NCI-H446 (cell line): ENCODE data around the gene ARPC1A.
A peak's percentile ranks its signal among the peaks of the same experiment; 100 is the strongest.
"Not testable (repeated sequence)": the region's sequence is repeated elsewhere in the genome, so short reads cannot be mapped to it uniquely, and the experiment has no call there.

Experiments used
- DNase-seq, 2 experiments: peaks; one replicate each; lab custom pipeline; 2025; lab: John Stamatoyannopoulos, UW

The ARPC1A gene

GRCh38 chr7:99325592-99326407 is at the start of gene ARPC1A:
Gene ARPC1A (plus strand): TSS chr7:99325898. CDS start chr7:99333354, 7,456 bp downstream.
- peak; percentile 62 to 92 for DNase-seq

DNA sequence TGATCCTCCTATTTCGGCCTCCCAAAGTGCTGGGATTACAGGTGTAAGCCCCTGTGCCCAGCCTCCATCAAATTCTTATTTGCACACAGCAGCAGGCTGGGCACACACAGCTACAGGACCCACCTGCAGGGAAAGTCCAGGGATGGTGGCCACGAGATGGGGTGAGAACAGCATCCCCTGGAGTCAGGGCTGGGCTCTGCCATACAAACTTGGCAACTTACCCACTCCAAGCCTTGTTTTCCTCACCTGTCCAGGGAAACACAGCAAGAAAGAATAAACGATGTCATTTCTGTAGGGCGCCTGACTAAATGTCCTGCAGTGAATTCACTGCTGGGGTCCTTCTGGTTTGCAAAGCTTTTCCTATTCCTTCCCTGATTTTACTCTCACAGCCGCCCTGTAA is 47.5 kb upstream of the ARPC1A start:
- DNase-seq = no peak

- DNase-seq = not testable (repeated sequence)
Measured at GRCh38 chr7:99284165-99284564, 41.5 kb upstream of the ARPC1A start.

DNA sequence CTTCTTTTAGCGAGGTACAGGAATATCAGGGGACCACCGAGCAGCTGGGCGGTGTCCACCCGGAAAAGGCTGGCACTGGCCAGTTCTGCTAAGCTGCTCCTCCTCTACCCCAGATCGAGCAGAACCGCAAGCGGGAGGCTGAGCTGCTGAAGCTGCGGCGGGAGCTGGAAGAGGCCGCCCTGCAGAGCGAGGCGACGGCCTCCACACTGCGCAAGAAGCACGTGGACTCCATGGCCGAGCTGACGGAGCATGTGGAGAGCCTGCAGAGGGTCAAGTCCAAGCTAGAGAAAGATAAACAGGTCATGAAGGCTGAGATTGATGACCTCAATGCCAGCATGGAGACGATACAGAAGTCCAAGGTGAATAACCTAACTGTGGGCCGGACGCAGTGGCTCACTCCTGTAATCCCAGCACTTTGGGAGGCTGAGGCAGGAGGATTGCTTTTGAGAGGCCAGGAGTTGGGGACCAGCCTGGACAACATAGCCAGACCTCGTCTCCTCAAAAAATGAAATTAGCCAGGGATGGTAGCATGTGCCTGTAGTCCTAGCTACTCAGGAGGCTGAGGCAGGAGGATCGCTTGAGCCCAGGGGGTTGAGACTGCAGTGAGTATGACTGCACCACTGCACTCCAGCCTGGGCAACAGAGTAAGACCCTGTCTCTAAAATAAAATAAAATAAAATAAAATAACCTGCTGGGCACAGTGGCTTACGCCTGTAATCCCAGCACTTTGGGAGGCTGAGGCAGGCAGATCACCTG is 37.7 kb upstream of the ARPC1A start:
- DNase-seq = no peak

DNA sequence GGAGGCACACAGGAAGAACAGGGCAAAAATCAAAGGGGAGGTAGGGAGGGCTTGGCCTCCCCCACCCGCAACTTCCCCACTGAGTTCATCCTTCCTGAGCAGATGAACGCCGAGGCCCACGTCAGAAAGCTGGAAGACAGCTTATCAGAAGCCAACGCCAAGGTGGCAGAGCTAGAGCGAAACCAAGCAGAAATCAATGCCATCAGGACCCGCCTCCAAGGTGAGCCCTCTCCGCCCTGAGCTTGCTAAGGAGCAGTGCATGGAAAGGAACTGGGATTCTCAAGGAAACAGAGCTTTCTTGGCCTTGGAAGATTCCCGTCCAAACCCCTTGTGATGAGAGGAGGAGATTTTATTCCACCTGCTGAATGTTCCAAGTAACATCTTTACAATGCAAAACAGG is 36.5 kb upstream of the ARPC1A start:
- DNase-seq = no peak

GRCh38 chr7:99290148-99290547 is 35.5 kb upstream of the ARPC1A start:
- not testable (repeated sequence) for DNase-seq

DNA sequence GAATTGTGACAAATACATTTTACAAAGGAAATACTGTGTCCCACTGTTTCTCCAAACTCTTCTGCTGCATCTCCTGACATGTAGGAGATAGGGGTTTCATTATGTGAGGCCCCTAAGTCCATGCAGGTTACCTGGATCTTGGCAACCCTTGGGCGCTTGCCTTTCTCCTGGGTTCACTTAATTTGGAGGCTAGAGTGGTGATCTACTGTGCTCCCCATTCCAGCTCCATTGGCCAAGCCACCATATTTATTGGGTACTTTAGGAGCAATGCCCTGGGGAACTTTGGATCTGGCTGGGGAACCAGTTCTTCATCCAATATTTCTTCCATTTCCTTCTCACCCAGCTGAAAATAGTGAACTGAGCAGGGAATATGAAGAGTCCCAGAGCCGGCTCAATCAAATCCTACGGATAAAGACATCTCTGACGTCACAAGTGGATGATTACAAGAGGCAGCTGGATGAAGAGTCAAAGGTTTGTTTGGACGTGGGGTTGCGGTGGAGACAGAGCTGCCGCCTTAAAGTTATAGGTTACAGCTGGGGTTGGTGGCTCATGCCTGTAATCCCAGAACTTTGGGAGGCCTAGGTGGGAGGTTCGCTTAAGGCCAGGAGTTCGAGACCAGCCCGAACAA is 34.6 kb upstream of the ARPC1A start:
- no peak for DNase-seq

DNA sequence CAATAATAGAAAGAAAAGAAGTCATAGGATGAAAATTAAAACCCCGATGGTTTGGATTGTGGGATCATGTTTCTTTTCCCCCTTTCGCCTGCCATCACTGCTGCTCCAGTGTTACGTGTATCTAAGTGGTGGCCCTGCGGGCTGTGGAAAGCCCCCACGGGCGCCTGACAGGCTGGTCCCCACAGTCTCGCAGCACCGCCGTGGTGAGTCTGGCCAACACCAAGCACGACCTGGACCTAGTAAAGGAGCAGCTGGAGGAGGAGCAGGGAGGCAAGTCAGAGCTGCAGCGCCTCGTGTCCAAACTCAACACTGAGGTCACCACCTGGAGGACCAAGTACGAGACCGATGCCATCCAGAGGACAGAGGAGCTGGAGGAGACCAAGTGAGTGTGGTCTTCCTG is 33.6 kb upstream of the ARPC1A start:
- DNase-seq = no peak

GRCh38 chr7:99293167-99293566 is 32.5 kb upstream of the ARPC1A start:
- DNase-seq = no peak

DNA sequence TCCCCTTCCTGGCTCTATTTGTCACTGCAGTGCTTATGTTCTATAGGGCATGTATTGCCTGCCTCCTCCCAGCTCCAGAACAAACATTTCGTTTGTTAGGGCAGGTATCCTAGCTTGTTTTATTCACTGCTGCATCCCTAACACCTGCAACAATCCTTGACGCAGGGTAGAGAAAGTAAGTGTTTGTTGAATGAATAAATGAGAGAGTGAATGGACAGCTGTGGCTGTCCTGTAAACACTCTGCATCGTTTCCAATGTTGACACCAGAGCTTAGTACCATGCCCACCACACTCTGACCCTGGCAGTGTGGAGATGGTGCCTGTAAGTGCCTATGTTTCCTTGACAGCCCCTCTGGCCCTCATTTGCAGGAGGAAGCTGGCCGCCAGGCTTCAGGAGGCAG is 32.0 kb upstream of the ARPC1A start:
- no peak for DNase-seq

DNA sequence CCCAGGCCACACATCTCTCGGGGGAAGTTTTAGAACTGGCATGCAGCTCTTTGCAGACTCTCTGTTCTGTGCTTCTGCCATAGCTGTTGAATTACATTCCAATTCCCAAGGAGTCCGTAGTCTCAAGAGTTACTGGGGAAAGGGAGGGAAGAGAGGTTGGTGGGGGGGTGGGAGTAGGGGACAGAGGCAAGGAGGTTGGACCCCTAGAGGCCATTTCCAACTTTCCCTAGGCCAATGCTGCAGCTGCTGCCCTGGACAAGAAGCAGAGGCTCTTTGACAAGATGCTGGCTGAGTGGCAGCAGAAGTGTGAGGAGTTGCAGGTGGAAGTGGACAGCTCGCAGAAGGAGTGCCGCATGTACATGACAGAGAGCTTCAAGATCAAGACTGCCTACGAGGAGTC is 29.2 kb upstream of the ARPC1A start:
- DNase-seq = no peak

DNA sequence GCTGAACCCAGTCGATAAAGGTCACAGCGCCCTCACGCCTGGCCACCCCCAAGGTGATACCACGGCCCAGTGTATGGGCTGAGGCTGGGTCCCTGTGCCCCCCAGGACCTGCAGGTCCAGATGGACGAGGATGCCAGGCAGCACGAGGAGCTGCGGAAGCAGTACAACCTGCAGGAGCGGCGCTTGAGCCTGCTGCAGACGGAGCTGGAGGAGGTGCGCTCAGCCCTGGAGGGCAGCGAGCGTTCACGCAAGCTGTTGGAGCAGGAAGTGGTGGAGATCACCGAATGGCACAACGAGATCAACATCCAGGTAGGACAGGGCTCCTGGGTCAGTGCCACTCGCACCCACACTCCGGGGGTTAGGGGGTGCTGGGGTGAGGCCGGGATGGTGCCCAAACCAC is 24.2 kb upstream of the ARPC1A start:
- DNase-seq = no peak

GRCh38 chr7:99305473-99306260 is 20.0 kb upstream of the ARPC1A start:
- no peak for DNase-seq

GRCh38 chr7:99308461-99309074 is 17.1 kb upstream of the ARPC1A start:
- no peak for DNase-seq

- DNase-seq = no peak
Measured at GRCh38 chr7:99309111-99309510, 16.6 kb upstream of the ARPC1A start.

- no peak for DNase-seq
Measured at GRCh38 chr7:99310004-99310403, 15.7 kb upstream of the ARPC1A start.

DNA sequence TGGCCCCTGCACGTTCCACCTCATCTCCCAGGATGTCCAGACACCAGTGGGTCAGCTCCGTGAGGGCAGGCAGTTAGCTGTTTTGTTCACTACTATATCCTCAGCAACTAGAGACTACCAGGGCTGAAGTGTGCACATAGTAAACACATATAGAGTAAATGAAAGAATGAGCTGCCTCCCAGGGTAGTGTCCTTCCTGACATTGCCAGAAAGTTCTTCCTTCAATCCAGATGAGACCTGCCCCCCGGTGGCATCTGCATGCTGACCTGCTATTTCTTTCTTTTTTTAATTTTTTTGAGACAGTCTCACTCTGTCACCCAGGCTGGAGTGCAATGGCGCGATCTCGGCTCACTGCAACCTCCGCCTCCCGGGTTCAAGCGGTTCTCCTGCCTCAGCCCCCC is 14.0 kb upstream of the ARPC1A start:
- no peak for DNase-seq

DNA sequence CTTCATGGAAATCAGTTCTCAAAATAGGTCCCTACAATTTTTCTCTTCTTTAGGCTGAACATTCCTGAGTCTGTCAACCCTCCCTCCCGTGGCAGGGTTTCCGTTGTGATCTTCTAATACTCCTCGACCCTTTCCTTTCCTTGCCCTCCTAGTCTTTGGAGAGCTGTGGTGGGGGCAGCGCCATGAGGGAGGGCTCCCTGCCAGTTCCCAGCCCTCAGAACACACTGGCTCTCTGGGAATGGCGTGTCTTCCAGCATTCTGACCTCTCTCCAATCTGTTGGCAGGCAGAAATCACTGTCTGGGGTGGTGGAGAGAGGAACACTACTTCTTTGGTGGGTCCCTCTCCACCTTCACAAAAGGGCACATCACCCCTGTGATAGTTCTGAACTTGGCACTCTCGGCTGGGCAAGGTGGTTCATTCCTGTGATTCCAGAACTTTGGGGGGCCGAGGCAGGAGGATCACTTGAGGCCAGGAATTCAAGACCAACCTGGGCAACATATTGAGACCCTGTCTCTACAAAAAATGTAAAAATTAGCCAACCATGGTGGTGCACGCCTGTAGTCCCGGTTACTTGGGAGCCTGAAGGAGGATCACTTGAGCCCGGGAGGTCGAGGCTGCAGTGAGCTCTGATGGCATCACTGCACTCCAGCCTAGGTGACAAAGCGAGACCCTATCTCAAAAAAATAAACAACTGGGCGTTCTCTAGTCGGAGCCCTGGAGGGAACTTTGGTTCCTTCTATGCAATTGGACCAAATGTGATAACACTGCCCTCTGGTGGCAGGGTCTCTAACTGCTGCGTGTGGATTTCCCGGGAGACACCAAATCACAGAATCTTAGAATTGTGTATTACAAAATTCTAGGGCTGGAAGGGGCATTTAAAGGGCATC is 13.1 kb upstream of the ARPC1A start:
- DNase-seq = peak; percentile 10 to 71

GRCh38 chr7:99313204-99313573 is 12.5 kb upstream of the ARPC1A start:
- DNase-seq = no peak

DNA sequence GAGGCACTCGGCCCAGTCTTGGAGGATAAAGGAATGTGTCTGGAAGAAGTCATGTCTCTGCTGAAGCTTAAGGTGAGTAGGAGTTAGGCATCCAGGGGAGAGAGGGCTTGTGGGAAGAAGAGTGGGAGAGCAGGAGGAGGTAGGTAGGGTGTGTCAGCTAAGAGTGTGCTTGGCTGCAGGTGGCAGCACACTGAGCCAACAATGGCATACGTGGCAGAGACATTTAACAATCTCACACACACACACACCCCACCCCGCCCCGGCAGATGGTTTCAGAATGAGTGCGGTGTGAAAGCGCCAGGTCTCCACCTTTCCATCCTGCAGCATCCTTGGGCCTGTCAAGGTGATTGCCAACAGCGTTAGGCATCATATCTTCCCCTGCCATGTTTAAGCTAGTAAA is 11.2 kb upstream of the ARPC1A start:
- DNase-seq = no peak

DNA sequence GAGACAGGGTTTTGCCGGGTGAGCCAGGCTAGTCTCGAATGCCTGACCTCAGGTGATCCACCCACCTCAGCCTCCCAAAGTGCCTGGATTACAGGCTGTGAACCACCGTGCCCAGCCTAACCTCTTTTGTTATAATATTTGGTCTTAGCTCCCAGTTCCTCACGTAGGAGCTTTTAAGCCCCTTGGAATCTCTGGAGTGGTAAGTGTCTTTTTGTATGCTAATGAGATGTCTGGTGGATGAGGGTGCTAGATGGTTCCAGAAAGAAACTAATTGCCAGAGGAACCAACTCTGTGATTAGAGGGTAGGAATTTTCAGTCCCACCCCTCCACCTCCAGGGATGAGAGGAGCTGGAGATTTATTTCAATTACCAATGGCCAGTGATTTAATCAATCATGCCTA is 5.3 kb upstream of the ARPC1A start:
- DNase-seq = no peak
